GM12878 (cell line): Measurements from ENCODE around the gene SRP72. TPM values are rescaled to one million over a fixed set of nuclear protein-coding genes. Genes with fewer than 3 reads are reported as not detected.
A peak's percentile ranks its signal among the peaks of the same experiment; 100 is the strongest.
"Not testable (repeated sequence)": the region's sequence is repeated elsewhere in the genome, so short reads cannot be mapped to it uniquely, and the experiment has no call there.

Source experiments
- ATAC-seq: fragments of 200-7000 bp; cut with Tn5 transposase; 3 replicates; pipeline ENCODE4 v1.9.1; 2020; ENCODE audit warnings: mild to moderate bottlenecking, moderate library complexity
- BruUV-seq: library from RNA; stranded (reverse); fragments of 400-500 nt; replicated peaks from 2 replicates; lab custom pipeline; 2021; lab: Mats Ljungman, UMichigan
- CTCF ChIA-PET: fragments of 300-600 bp; sonication (Branson Sonifier 250); formaldehyde crosslinking; extraction: SDS; loops from one replicate; lab custom pipeline; 2021; ENCODE audit warnings: inconsistent platforms; lab: Yijun Ruan, JAX
- POLR2A ChIA-PET: fragments of 350-600 bp; formaldehyde crosslinking; extraction: SDS; loops from one replicate; lab custom pipeline; 2021; ENCODE audit warnings: inconsistent platforms; lab: Charles Lee
- RAD21 ChIA-PET: fragments of 300-600 bp; sonication (Branson Sonifier 250); formaldehyde crosslinking; loops from one replicate; lab custom pipeline; 2023; ENCODE audit warnings: antibody characterized with exemption; ENCODE audit not compliant: unreplicated experiment; lab: Charles Lee
- SMC1A ChIA-PET: fragments of 300-600 bp; sonication (Branson Sonifier 250); formaldehyde crosslinking; loops from one replicate; lab custom pipeline; 2023; ENCODE audit not compliant: unreplicated experiment, uncharacterized antibody; lab: Charles Lee
- DNase-seq: peaks from one replicate; pipeline ENCODE4 v3.0.0-alpha.2; 2011; ENCODE audit warnings: low read depth, low spot score
- FAIRE-seq: peaks from 3 replicates; lab custom pipeline; 2011; peaks lifted over from hg19 to GRCh38; lab: Jason Lieb, UNC
- H2AFZ ChIP-seq: 2 replicates; pipeline ENCODE4 v1.6.0; 2011; ENCODE audit warnings: low read depth, low read length, control low read depth; ENCODE audit not compliant: control insufficient read depth
- H3K27ac ChIP-seq: 2 replicates; pipeline ENCODE4 v1.5.1; 2011; ENCODE audit warnings: control low read depth; ENCODE audit not compliant: control insufficient read depth, insufficient read depth
- H3K27me3 ChIP-seq, 2 experiments: replicated peaks in 1 of 2; 2 replicates each; pipeline versions ENCODE4 v1.6.0 to v1.6.1; 2011; ENCODE audit warnings: low read length in 1 of 2; ENCODE audit not compliant: control insufficient read depth in 2 of 2, insufficient read depth in 2 of 2
- H3K36me3 ChIP-seq, 2 experiments: 2 replicates each; pipeline ENCODE4 v1.5.1; 2011; ENCODE audit warnings: low read length in 1 of 2; ENCODE audit not compliant: control insufficient read depth in 2 of 2, insufficient read depth in 2 of 2
- H3K4me1 ChIP-seq: 2 replicates; pipeline ENCODE4 v1.6.1; 2011; ENCODE audit warnings: mild to moderate bottlenecking, low read length, moderate library complexity, mixed read lengths; ENCODE audit not compliant: control insufficient read depth, insufficient read depth
- H3K4me2 ChIP-seq: 2 replicates; pipeline ENCODE4 v1.6.0; 2011; ENCODE audit warnings: control low read depth; ENCODE audit not compliant: control insufficient read depth, insufficient read depth
- H3K4me3 ChIP-seq: fragments of 200-600 bp; sonication (generic); 2 replicates; pipeline ENCODE4 v1.5.1; 2016
- H3K79me2 ChIP-seq: 2 replicates; pipeline ENCODE4 v1.6.0; 2011; ENCODE audit warnings: low read length; ENCODE audit not compliant: control insufficient read depth, insufficient read depth
- H3K9ac ChIP-seq: 2 replicates; pipeline ENCODE4 v1.8.0; 2011; ENCODE audit warnings: low read length, control low read depth, mixed read lengths; ENCODE audit not compliant: control insufficient read depth, insufficient read depth
- H3K9me3 ChIP-seq: replicated peaks from 3 replicates; pipeline ENCODE4 v1.5.1; 2011; ENCODE audit warnings: mild to moderate bottlenecking, low read length; ENCODE audit not compliant: control insufficient read depth, insufficient read depth
- H4K20me1 ChIP-seq: 2 replicates; pipeline ENCODE4 v1.6.0; 2011; ENCODE audit not compliant: control insufficient read depth, insufficient read depth
- BMI1 ChIP-seq: fragments of 450-650 bp; IDR thresholded peaks from 2 replicates; pipeline ENCODE4 v1.6.1; 2016; ENCODE audit warnings: mild to moderate bottlenecking, moderate library complexity, borderline replicate concordance
- IRF3 ChIP-seq: fragments of 450-650 bp; IDR thresholded peaks from 2 replicates; pipeline ENCODE4 v1.6.1; 2014; ENCODE audit warnings: mild to moderate bottlenecking
- MTA3 ChIP-seq: IDR thresholded peaks from 2 replicates; pipeline ENCODE4 v1.6.1; 2012; ENCODE audit warnings: low read length, inconsistent platforms, borderline replicate concordance
- RCOR1 ChIP-seq: conservative IDR thresholded peaks from 2 replicates; pipeline ENCODE4 v1.6.1; 2012; ENCODE audit warnings: low read depth, low read length, improper control_type of control experiment
- SPI1 ChIP-seq: IDR thresholded peaks from 2 replicates; pipeline ENCODE4 v1.6.1; 2011; ENCODE audit warnings: low read depth, mild to moderate bottlenecking, low read length, moderate library complexity, borderline replicate concordance; ENCODE audit not compliant: insufficient read depth
- WGBS: methylation state at CpG from one replicate; pipeline ENCODE4 v1.1.6; 2016; ENCODE audit warnings: low lambda C conversion rate; ENCODE audit not compliant: insufficient replicate concordance, insufficient coverage; ENCODE audit errors: missing lambda C conversion rate; 5-methylcytosine and 5-hydroxymethylcytosine counted together
- in situ Hi-C: fragments of 300-500 bp; cut with MboI; formaldehyde crosslinking; loops from 9 replicates; pipeline ENCODE4 v1.14.3; 2018; ENCODE audit warnings: mixed read lengths
- intact Hi-C: fragments of 100-400 bp; cut with micrococcal nuclease; formaldehyde crosslinking; loops from one replicate; pipeline ENCODE4 v1.14.2; 2022; ENCODE audit not compliant: unreplicated experiment
- polyA plus RNA-seq, 11 experiments: library from polyadenylated mRNA; depleted of rRNA in 4 of 11; unstranded in 6 of 11; stranded (reverse) in 5 of 11; fragments of >200 nt; fragmentation: Nextera tagmentation in 4 of 11; fragmentation: Illumina TruSeq in 1 of 11; extraction: Ambion mirVana in 4 of 11; extraction: Trizol in 1 of 11; gene quantifications; 1 replicate in 1 of 11; 2 replicates in 10 of 11; pipeline versions ENCODE4 v1.2.1 to v1.2.3, GENCODE V29; 2011 to 2016; ENCODE audit warnings: inconsistent platforms in 2 of 11, missing spikeins in 2 of 11, low read depth in 1 of 11
- total RNA-seq, 4 experiments: library from RNA; depleted of rRNA in 3 of 4; stranded (reverse); fragments of >200 nt in 3 of 4; fragmentation: Illumina TruSeq in 1 of 4; extraction: Trizol in 1 of 4; gene quantifications; 2 replicates each; pipeline versions ENCODE4 v1.2.1 to v1.2.3, GENCODE V29; 2013 to 2021

The SRP72 gene
- total and polyA plus RNA-seq, 10 of the 15 experiments (the other 5 are each of a cell fraction or from before 2014, with no cell fraction given), result 61.6 to 186 (median 133) TPM

GRCh38 chr4:56449475-56449874 lies 17.9 kb upstream of the SRP72 start:
- H3K4me2 ChIP-seq, H3K9ac ChIP-seq, H3K27ac ChIP-seq, in situ Hi-C loops, SMC1A ChIA-PET, H4K20me1 ChIP-seq, RAD21 ChIA-PET, H3K4me1 ChIP-seq, BruUV-seq, H3K4me3 ChIP-seq, DNase-seq, CTCF ChIA-PET, intact Hi-C loops, H3K27me3 ChIP-seq, ATAC-seq, H2AFZ ChIP-seq, FAIRE-seq, H3K9me3 ChIP-seq: not testable (repeated sequence)
- peaks cover 16% of the 10 kb centered on the region for H3K79me2 ChIP-seq
- WGBS, result 100% methylated on average over 4 of the region's 4 CpGs
- POLR2A ChIA-PET, result interaction anchor here (0.8 kb wide), 1 partner anchor 9 kb away, joined by 5 read pairs; no protein-coding TSS in a partner anchor
- H3K36me3 ChIP-seq, result peaks cover 0 to 18% of the 10 kb centered on the region in 2 experiments; a peak in 2 of 4 replicates

- POLR2A ChIA-PET, result interaction anchor here (0.8 to 1.0 kb wide), 2 partner anchors 10 to 16 kb away, joined by 3 to 5 read pairs; no protein-coding TSS in a partner anchor
- BruUV-seq, result no TSS peak
- H2AFZ ChIP-seq, result no peak overlapping the region
- SMC1A ChIA-PET, result interaction anchor here (0.6 to 1.8 kb wide), 2 partner anchors 16 to 27 kb away, joined by 3 to 8 read pairs; no protein-coding TSS in a partner anchor
- in situ Hi-C loops, result no loop called here
- no peak for DNase-seq
- no peaks in the 10 kb centered on the region for H3K27me3 ChIP-seq
- intact Hi-C loops, result no loop called here
- no peak overlapping the region for H3K9ac ChIP-seq
- peak; percentile 46 for ATAC-seq
- no peaks in the 10 kb centered on the region for H3K9me3 ChIP-seq
- no peak overlapping the region for H3K4me3 ChIP-seq
- H3K27ac ChIP-seq, result no peak overlapping the region
- FAIRE-seq, result no peak
- no peaks in the 10 kb centered on the region; the same call in 1 of the 2 replicates for H3K4me1 ChIP-seq
- peaks cover 0 to 20% of the 10 kb centered on the region in 2 experiments; a peak in 3 of 4 replicates for H3K36me3 ChIP-seq
- H3K4me2 ChIP-seq, result no peak overlapping the region
- H4K20me1 ChIP-seq, result no peaks in the 10 kb centered on the region
- 86% methylated on average over 1 of the region's 1 CpG for WGBS
- RAD21 ChIA-PET, result no interaction called here
- H3K79me2 ChIP-seq, result peaks cover 9% of the 10 kb centered on the region
- no peak for TF ChIP-seq RCOR1
- TF ChIP-seq SPI1, result no peak
- TF ChIP-seq BMI1, result no peak
- TF ChIP-seq MTA3, result no peak
- TF ChIP-seq IRF3, result no peak
- CTCF ChIA-PET, result no interaction called here
Measured at GRCh38 chr4:56450342-56450741, 17.1 kb upstream of the SRP72 start.
